ENCODE measurements around the gene APP.

GRCh38 chr21:25956993-25957714 is 213.4 kb downstream of the APP start:
- TF ChIP-seq EZH2 (IDR thresholded peaks at IDR 0.05; ENCODE audit: borderline replicate concordance, low read depth, low read length, poor library complexity, severe bottlenecking) (no peak), CTCF (conservative IDR thresholded peaks at IDR 0.05; ENCODE audit: low read depth, low read length) (no peak)

Data from A673 (cell line).